ENCODE data around the gene CAMK2G.

The CAMK2G gene

GRCh38 chr10:73847031-73847430 is 27.3 kb downstream of the CAMK2G start:
- no peaks in the 10 kb centered on the region for H3F3A ChIP-seq (ENCODE audit: insufficient read depth, low read length)
- H3K27me3 ChIP-seq (ENCODE audit: insufficient read depth, low read length) = no peaks in the 10 kb centered on the region
- H3K4me2 ChIP-seq (ENCODE audit: low read length) = no peak overlapping the region
- no peaks in the 10 kb centered on the region for H4K20me1 ChIP-seq (ENCODE audit: insufficient read depth, low read length)
- H3K79me2 ChIP-seq (ENCODE audit: insufficient read depth, low read length) = no peaks in the 10 kb centered on the region
- H3K9ac ChIP-seq (ENCODE audit: low read length) = no peak overlapping the region
- H3K27ac ChIP-seq (ENCODE audit: low read depth, low read length, poor library complexity, severe bottlenecking) = no peak overlapping the region
- no peaks in the 10 kb centered on the region for H3K9me3 ChIP-seq (ENCODE audit: low read length)
- H3K36me3 ChIP-seq (ENCODE audit: insufficient read depth, low read length) = peaks cover 34% of the 10 kb centered on the region
- no peak overlapping the region for H3K4me3 ChIP-seq (ENCODE audit: low read depth, low read length, poor library complexity, severe bottlenecking)
- peaks cover 5% of the 10 kb centered on the region for H3K4me1 ChIP-seq (ENCODE audit: insufficient read depth, low read length, severe bottlenecking)
- H2AFZ ChIP-seq (ENCODE audit: low read length) = no peak overlapping the region
- TF ChIP-seq CTCF (IDR thresholded peaks at IDR 0.05; ENCODE audit: low read length) = no peak
- H3K9me2 ChIP-seq (ENCODE audit: low read depth, low read length) = no peaks in the 10 kb centered on the region

GRCh38 chr10:73843261-73843660 is 31.1 kb downstream of the CAMK2G start:
- Histone ChIP-seq H2AFZ (ENCODE audit: low read length) (no peak overlapping the region), H3K79me2 (ENCODE audit: insufficient read depth, low read length) (no peaks in the 10 kb centered on the region), H3K9me2 (ENCODE audit: low read depth, low read length) (no peaks in the 10 kb centered on the region), H3K9me3 (ENCODE audit: low read length) (no peaks in the 10 kb centered on the region), H3K4me1 (ENCODE audit: insufficient read depth, low read length, severe bottlenecking) (no peaks in the 10 kb centered on the region), H3K4me2 (ENCODE audit: low read length) (no peak overlapping the region), H3K36me3 (ENCODE audit: insufficient read depth, low read length) (peaks cover 39% of the 10 kb centered on the region), H3K27me3 (ENCODE audit: insufficient read depth, low read length) (no peaks in the 10 kb centered on the region), H3K9ac (ENCODE audit: low read length) (no peak overlapping the region), H3K4me3 (ENCODE audit: low read depth, low read length, poor library complexity, severe bottlenecking) (no peak overlapping the region), H4K20me1 (ENCODE audit: insufficient read depth, low read length) (no peaks in the 10 kb centered on the region), H3K27ac (ENCODE audit: low read depth, low read length, poor library complexity, severe bottlenecking) (no peak overlapping the region), H3F3A (ENCODE audit: insufficient read depth, low read length) (no peaks in the 10 kb centered on the region)
- TF ChIP-seq EZH2 (IDR thresholded peaks at IDR 0.05; ENCODE audit: borderline replicate concordance, low read length) (no peak), CTCF (IDR thresholded peaks at IDR 0.05; ENCODE audit: low read length) (no peak)

- no peaks in the 10 kb centered on the region for H3K9me2 ChIP-seq (ENCODE audit: low read depth, low read length)
- no peaks in the 10 kb centered on the region for H4K20me1 ChIP-seq (ENCODE audit: insufficient read depth, low read length)
- TF ChIP-seq CTCF (IDR thresholded peaks at IDR 0.05; ENCODE audit: low read length) (no peak), EZH2 (IDR thresholded peaks at IDR 0.05; ENCODE audit: borderline replicate concordance, low read length) (no peak)
- peaks cover 38% of the 10 kb centered on the region for H3K36me3 ChIP-seq (ENCODE audit: insufficient read depth, low read length)
- no peaks in the 10 kb centered on the region for H3K79me2 ChIP-seq (ENCODE audit: insufficient read depth, low read length)
- H3K9ac ChIP-seq (ENCODE audit: low read length) = no peak overlapping the region
- H3K27ac ChIP-seq (ENCODE audit: low read depth, low read length, poor library complexity, severe bottlenecking) = no peak overlapping the region
- H3K4me1 ChIP-seq (ENCODE audit: insufficient read depth, low read length, severe bottlenecking) = no peaks in the 10 kb centered on the region
- H3K4me3 ChIP-seq (ENCODE audit: low read depth, low read length, poor library complexity, severe bottlenecking) = no peak overlapping the region
- no peaks in the 10 kb centered on the region for H3K9me3 ChIP-seq (ENCODE audit: low read length)
- no peaks in the 10 kb centered on the region for H3K27me3 ChIP-seq (ENCODE audit: insufficient read depth, low read length)
- H3F3A ChIP-seq (ENCODE audit: insufficient read depth, low read length) = no peaks in the 10 kb centered on the region
- no peak overlapping the region for H3K4me2 ChIP-seq (ENCODE audit: low read length)
- H2AFZ ChIP-seq (ENCODE audit: low read length) = no peak overlapping the region
These were observed 32.0 kb downstream of the CAMK2G start for GRCh38 chr10:73842349-73842748.
